Measurements from ENCODE around the gene APRT. TPM values are rescaled to one million over a fixed set of nuclear protein-coding genes. Genes with fewer than 3 reads are reported as not detected.

Gene APRT
- total and polyA plus RNA-seq, 9 of the 15 experiments (the other 6 are each of a cell fraction or from before 2014, with no cell fraction given) = 41.7 to 409 (median 146) TPM

GRCh38 chr16:88809068-88809675, 2.6 kb downstream of the APRT start:
- peak in 1 of 4 experiments; percentile 50 for DNase-seq (ENCODE audit: extremely low read depth in 1 of 4, low spot score in 3 of 4)
- peaks cover 67% of the 10 kb centered on the region for H3K79me2 ChIP-seq (ENCODE audit: control insufficient read depth, insufficient read depth, low read length)
- peak overlapping the region in 1 of 2 experiments; percentile 99; a peak in 3 of 4 replicates for H3K9ac ChIP-seq (ENCODE audit: insufficient read depth in 1 of 2, low read depth in 2 of 2, low read length in 2 of 2)
- TF ChIP-seq ZC3H4 (CRISPR knock-in tag; IDR thresholded peaks at IDR 0.05; ENCODE audit: borderline replicate concordance) (no peak), MAX (CRISPR knock-in tag; IDR thresholded peaks at IDR 0.05) (no peak), AFF4 (CRISPR knock-in tag; IDR thresholded peaks at IDR 0.05) (peak; percentile 13; the same call in 1 of the 2 replicates), POLR2A (conservative IDR thresholded peaks at IDR 0.05) (peak; percentile 68), E2F8 (IDR thresholded peaks at IDR 0.05; ENCODE audit: low read depth, partially characterized antibody) (peak; percentile 15), FIP1L1 (IDR thresholded peaks at IDR 0.05; ENCODE audit: low read depth, low read length, poor library complexity, severe bottlenecking) (peak; percentile 4), ATF2 (CRISPR knock-in tag; IDR thresholded peaks at IDR 0.05) (no peak), TGIF2 (CRISPR knock-in tag; IDR thresholded peaks at IDR 0.05) (no peak), CBX1 (IDR thresholded peaks at IDR 0.05; ENCODE audit: low read depth) (peak; percentile 23; the same call in 1 of the 2 replicates), ATF3 (IDR thresholded peaks at IDR 0.05) (no peak), ATF3 (CRISPR knock-in tag; conservative IDR thresholded peaks at IDR 0.05) (0 out of 2 replicates have a peak, but pooled peaks have one; percentile 15)

More at GRCh38 chr16:88809068-88809675, 2.6 kb downstream of the APRT start:
- ATAC-seq = no peak
- FAIRE-seq = peak; percentile 35
- ChIA-PET POLR2A (interaction anchor here (0.6 to 6.1 kb wide), 12 partner anchors 9 to 372 kb away, joined by 3 to 50 read pairs (median 8); partner anchors contain the start of gene PIEZO1), CTCF (ENCODE audit: low intra/inter-chr PET ratio) (no interaction called here)
- Histone ChIP-seq H3K27me3 (ENCODE audit: control insufficient read depth in 2 of 2, insufficient read depth in 2 of 2, low read length in 2 of 2) (no peaks in the 10 kb centered on the region; a peak in 1 of 5 replicates), H3K9me1 (ENCODE audit: control insufficient read depth, insufficient read depth, low read length) (no peaks in the 10 kb centered on the region), H3K4me2 (ENCODE audit: insufficient read depth, low read length) (peak overlapping the region; percentile 96; the same call in 1 of the 2 replicates), H2AFZ (ENCODE audit: low read depth, low read length) (no peak overlapping the region), H3K4me3 (peak overlapping the region; percentile 64; the same call in 1 of the 2 replicates), H3K27ac (ENCODE audit: extremely low read depth, low read depth, low read length) (peak overlapping the region; percentile 16; the same call in 2 of the 3 replicates), H3K4me1 (replicated peaks in 1 of 2; ENCODE audit: control insufficient read depth in 2 of 2, insufficient read depth in 2 of 2, low read length in 2 of 2) (peaks cover 14 to 90% of the 10 kb centered on the region in 2 experiments), H4K20me1 (replicated peaks; ENCODE audit: control insufficient read depth, insufficient read depth, low read length) (peaks cover 34% of the 10 kb centered on the region; the same call in 1 of the 2 replicates), H3K36me3 (ENCODE audit: control insufficient read depth, insufficient read depth, low read length) (peaks cover 69% of the 10 kb centered on the region; the same call in 2 of the 3 replicates), H3K9me3 (replicated peaks; ENCODE audit: control insufficient read depth, insufficient read depth, low read depth, low read length) (no peaks in the 10 kb centered on the region)
- WGBS (ENCODE audit: insufficient coverage, low coverage, missing lambda C conversion rate) = 74% methylated on average over 10 of the region's 10 CpGs
- BruUV-seq (replicated peaks) = no TSS peak
- in situ Hi-C loops (cut with MboI) = no loop called here
- intact Hi-C loops (cut with micrococcal nuclease) = loop anchor here (10.0 kb wide), 1 partner anchor 756 kb away; the partner anchor contains the start of gene RPL13
